IgD-negative memory B cell (primary cell): ENCODE measurements around the gene ZCCHC8. TPM values are rescaled to one million over a fixed set of nuclear protein-coding genes. Genes with fewer than 3 reads are reported as not detected.
A peak's percentile ranks its signal among the peaks of the same experiment; 100 is the strongest.
"Not testable (repeated sequence)": the region's sequence is repeated elsewhere in the genome, so short reads cannot be mapped to it uniquely, and the experiment has no call there.

Experiments
- H3K27ac Mint-ChIP-seq, 3 donors: one replicate each; pipeline ENCODE4 v1.8.0; 2020 to 2022; ENCODE audit warnings: mild to moderate bottlenecking in 3 of 3, mixed read lengths in 3 of 3, moderate library complexity in 1 of 3
- H3K27me3 Mint-ChIP-seq: one replicate; pipeline ENCODE4 v1.8.0; 2021; ENCODE audit warnings: mixed read lengths
- H3K36me3 Mint-ChIP-seq: one replicate; pipeline ENCODE4 v1.8.0; 2020; ENCODE audit warnings: mild to moderate bottlenecking, mixed read lengths
- H3K4me1 Mint-ChIP-seq, 3 donors: one replicate each; pipeline ENCODE4 v1.8.0; 2020 to 2022; ENCODE audit warnings: mixed read lengths in 3 of 3, mild to moderate bottlenecking in 1 of 3
- H3K4me3 Mint-ChIP-seq, 4 donors: one replicate each; pipeline ENCODE4 v1.8.0; 2020 to 2022; ENCODE audit warnings: mild to moderate bottlenecking in 4 of 4, mixed read lengths in 4 of 4, moderate library complexity in 3 of 4
- H3K9me3 Mint-ChIP-seq, 3 donors: one replicate each; pipeline ENCODE4 v1.8.0; 2020 to 2021; ENCODE audit warnings: mixed read lengths in 3 of 3, mild to moderate bottlenecking in 1 of 3
- polyA plus RNA-seq: library from polyadenylated mRNA; unstranded; fragments of 300-500 nt; fragmentation: Illumina TruSeq; gene quantifications from one replicate; pipeline ENCODE4 v1.2.3, GENCODE V29; 2021

Gene ZCCHC8
- polyA plus RNA-seq, 1 donor from 2014 or later: 13.6 TPM

DNA sequence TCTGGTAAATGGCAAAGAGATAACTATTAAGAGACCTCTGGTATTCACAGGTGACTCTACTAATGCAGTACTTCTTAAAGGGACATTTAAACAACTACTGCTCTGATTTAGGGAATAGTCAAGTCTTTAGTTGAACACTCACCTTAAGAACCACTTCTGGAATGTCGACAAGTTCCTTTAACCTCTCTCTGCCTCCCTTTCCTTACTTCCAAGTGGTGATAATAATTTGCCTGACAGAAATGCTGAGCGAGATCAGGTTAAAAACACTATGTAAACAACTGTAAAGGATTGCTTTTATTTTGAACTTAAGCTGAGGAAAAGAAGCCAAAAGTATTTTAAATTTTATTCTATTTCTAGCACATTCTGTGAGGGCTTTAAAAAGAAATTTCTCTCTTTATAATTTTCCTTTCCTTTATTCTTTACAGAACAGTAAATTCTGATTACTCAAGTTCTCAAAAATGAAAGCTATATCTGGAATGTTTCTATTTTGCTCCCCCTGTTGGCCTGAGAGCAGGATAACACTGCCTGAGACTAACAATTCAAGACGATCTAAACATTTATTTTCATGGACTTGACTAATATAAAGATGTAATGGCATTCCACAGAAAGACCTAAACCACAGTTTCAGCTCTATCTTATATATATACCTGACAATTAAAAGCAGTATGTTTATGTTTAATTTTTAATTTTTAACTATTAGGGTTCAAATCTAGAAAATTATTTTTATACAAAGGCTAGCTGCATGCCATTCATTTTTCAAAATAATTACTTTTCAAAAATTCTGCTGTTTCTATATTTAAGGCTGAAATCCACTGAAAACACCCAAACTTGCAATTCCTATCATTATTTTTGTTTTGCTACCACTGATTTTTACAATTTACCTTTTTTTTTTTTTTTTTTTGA is 29.2 kb downstream of the ZCCHC8 start:
- Mint-ChIP-seq H3K4me3 (no peak overlapping the region), H3K36me3 (peaks cover 3% of the 10 kb centered on the region), H3K27ac (no peak overlapping the region), H3K27me3 (no peaks in the 10 kb centered on the region), H3K9me3 (no peaks in the 10 kb centered on the region), H3K4me1 (peaks cover 0 to 3% (median 0%) of the 10 kb centered on the region in 3 donors)

- H3K27ac Mint-ChIP-seq, H3K27me3 Mint-ChIP-seq, H3K36me3 Mint-ChIP-seq, H3K9me3 Mint-ChIP-seq, H3K4me1 Mint-ChIP-seq, H3K4me3 Mint-ChIP-seq: not testable (repeated sequence)
These were observed 30.2 kb downstream of the ZCCHC8 start for GRCh38 chr12:122470576-122470975.

GRCh38 chr12:122469856-122470255 is 30.9 kb downstream of the ZCCHC8 start:
- H3K36me3 Mint-ChIP-seq, H3K4me1 Mint-ChIP-seq, H3K27ac Mint-ChIP-seq, H3K4me3 Mint-ChIP-seq, H3K9me3 Mint-ChIP-seq, H3K27me3 Mint-ChIP-seq: not testable (repeated sequence)

DNA sequence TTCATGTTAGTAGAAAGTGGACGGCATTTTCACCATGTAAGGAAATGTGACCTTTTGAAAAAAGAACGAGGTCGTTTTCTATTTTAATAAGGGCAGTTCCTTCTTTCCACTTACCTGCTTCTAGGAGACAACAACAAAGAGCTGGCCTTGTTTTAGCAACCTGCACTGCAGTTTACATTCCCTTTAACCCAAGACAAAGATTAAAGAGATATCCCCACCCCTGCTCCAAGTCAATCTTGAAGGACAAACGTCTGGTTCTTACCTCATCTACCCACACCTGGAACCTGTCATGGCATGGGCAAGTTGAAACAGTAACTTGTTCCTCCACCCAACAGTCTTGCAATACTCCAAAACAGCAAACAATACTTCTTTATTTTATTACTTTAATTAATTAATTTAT is 32.7 kb downstream of the ZCCHC8 start:
- no peak overlapping the region for H3K27ac Mint-ChIP-seq
- H3K36me3 Mint-ChIP-seq: no peaks in the 10 kb centered on the region
- H3K4me3 Mint-ChIP-seq: no peak overlapping the region
- H3K9me3 Mint-ChIP-seq: no peaks in the 10 kb centered on the region
- no peaks in the 10 kb centered on the region for H3K27me3 Mint-ChIP-seq
- peaks cover 0 to 3% (median 0%) of the 10 kb centered on the region in 3 donors for H3K4me1 Mint-ChIP-seq

- H3K4me3 Mint-ChIP-seq, H3K27me3 Mint-ChIP-seq, H3K4me1 Mint-ChIP-seq, H3K27ac Mint-ChIP-seq, H3K9me3 Mint-ChIP-seq, H3K36me3 Mint-ChIP-seq: not testable (repeated sequence)
These were observed 36.3 kb downstream of the ZCCHC8 start for GRCh38 chr12:122464317-122465042.

DNA sequence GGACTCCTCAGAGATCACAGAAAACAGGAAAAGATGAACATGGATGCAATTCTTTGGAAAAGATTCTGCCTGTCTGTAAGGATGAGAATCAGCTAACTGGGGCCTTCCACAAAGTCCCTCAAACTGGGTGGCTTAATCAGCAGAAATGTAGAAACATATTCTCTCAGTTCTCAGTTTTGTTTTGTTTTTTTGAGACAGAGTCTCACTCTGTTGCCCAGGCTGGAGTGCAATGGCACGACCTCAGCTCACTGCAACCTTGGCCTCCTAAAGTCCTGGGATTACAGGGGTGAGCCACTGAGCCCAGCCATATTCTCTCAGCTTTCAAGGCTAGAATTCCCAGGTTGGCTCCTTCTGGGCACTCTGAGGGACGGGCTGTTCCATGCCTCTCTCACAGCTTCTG is 40.1 kb downstream of the ZCCHC8 start:
- no peak overlapping the region for H3K4me3 Mint-ChIP-seq
- H3K27me3 Mint-ChIP-seq: no peaks in the 10 kb centered on the region
- H3K9me3 Mint-ChIP-seq: no peaks in the 10 kb centered on the region
- no peak overlapping the region for H3K27ac Mint-ChIP-seq
- no peaks in the 10 kb centered on the region for H3K36me3 Mint-ChIP-seq
- H3K4me1 Mint-ChIP-seq: peaks cover 5 to 10% (median 5%) of the 10 kb centered on the region in 3 donors

GRCh38 chr12:122460061-122460460 is 40.7 kb downstream of the ZCCHC8 start:
- peaks cover 5 to 10% (median 5%) of the 10 kb centered on the region in 3 donors for H3K4me1 Mint-ChIP-seq
- H3K27ac Mint-ChIP-seq: no peak overlapping the region
- H3K4me3 Mint-ChIP-seq: no peak overlapping the region
- no peaks in the 10 kb centered on the region for H3K9me3 Mint-ChIP-seq
- H3K27me3 Mint-ChIP-seq: no peaks in the 10 kb centered on the region
- no peaks in the 10 kb centered on the region for H3K36me3 Mint-ChIP-seq

DNA sequence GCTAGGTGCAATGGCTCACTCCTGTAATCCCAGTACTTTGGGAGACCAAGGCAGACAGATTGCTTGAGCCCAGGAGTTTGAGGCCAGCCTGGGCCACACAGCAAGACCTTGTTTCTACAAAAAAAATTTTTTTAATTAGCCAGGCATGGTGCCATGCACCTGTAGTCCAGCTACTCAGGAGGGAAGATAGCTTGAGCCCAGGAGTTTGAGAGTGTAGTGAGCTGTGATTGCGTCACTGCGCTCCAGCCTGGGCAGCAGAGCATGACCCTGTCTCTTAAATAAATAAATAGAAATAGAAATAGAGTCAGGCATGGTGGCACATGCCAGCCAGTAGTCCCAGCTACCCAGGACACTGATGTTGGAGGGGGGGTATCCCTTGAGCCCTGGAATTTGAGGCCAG is 41.5 kb downstream of the ZCCHC8 start:
- Mint-ChIP-seq H3K4me1 (peaks cover 5 to 10% (median 8%) of the 10 kb centered on the region in 3 donors), H3K4me3 (no peak overlapping the region), H3K27ac (peak overlapping the region in 1 of 3 donors; percentile 39), H3K27me3 (no peaks in the 10 kb centered on the region), H3K36me3 (no peaks in the 10 kb centered on the region), H3K9me3 (no peaks in the 10 kb centered on the region)

GRCh38 chr12:122458105-122459035 is 42.4 kb downstream of the ZCCHC8 start:
- peak overlapping the region in 2 of 4 donors; percentile 30 to 37 for H3K4me3 Mint-ChIP-seq
- H3K27me3 Mint-ChIP-seq: no peaks in the 10 kb centered on the region
- peaks cover 7 to 16% (median 10%) of the 10 kb centered on the region in 3 donors for H3K4me1 Mint-ChIP-seq
- H3K9me3 Mint-ChIP-seq: no peaks in the 10 kb centered on the region
- H3K27ac Mint-ChIP-seq: peak overlapping the region in 1 of 3 donors; percentile 4
- no peaks in the 10 kb centered on the region for H3K36me3 Mint-ChIP-seq

GRCh38 chr12:122457627-122458026 is 43.1 kb downstream of the ZCCHC8 start:
- Mint-ChIP-seq H3K4me3 (no peak overlapping the region), H3K9me3 (no peaks in the 10 kb centered on the region), H3K4me1 (peaks cover 13 to 23% (median 16%) of the 10 kb centered on the region in 3 donors), H3K27me3 (no peaks in the 10 kb centered on the region), H3K27ac (peak overlapping the region in 2 of 3 donors; percentile 4 to 39), H3K36me3 (no peaks in the 10 kb centered on the region)

DNA sequence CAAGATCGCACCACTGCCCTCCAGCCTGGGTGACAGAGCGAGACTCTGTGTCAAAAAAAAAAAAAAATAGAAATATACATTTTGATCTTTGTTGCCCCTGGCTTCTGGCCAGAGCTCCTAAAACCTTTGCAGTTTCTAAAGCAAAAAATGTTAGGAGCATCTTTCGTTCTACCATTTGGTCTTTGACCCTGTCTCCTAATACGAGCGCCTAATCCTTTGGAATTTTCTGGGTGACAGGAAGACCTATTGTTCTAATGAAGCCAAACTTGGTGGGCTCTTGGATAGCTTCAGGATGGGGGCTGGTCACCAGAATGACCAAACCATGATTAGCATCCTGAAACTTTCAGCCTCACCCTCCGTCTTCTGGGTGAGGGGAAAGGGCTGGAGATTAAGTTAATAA is 46.0 kb downstream of the ZCCHC8 start:
- H3K4me3 Mint-ChIP-seq: no peak overlapping the region
- peaks cover 13 to 26% (median 16%) of the 10 kb centered on the region in 3 donors for H3K4me1 Mint-ChIP-seq
- H3K36me3 Mint-ChIP-seq: no peaks in the 10 kb centered on the region
- peak overlapping the region in 1 of 3 donors; percentile 10 for H3K27ac Mint-ChIP-seq
- no peaks in the 10 kb centered on the region for H3K9me3 Mint-ChIP-seq
- no peaks in the 10 kb centered on the region for H3K27me3 Mint-ChIP-seq

GRCh38 chr12:122454250-122454721 is 46.4 kb downstream of the ZCCHC8 start:
- H3K4me1 Mint-ChIP-seq: peaks cover 13 to 26% (median 16%) of the 10 kb centered on the region in 3 donors
- H3K27me3 Mint-ChIP-seq: no peaks in the 10 kb centered on the region
- no peaks in the 10 kb centered on the region for H3K9me3 Mint-ChIP-seq
- peak overlapping the region in 2 of 3 donors; percentile 64 to 99 for H3K27ac Mint-ChIP-seq
- no peaks in the 10 kb centered on the region for H3K36me3 Mint-ChIP-seq
- peak overlapping the region in 1 of 4 donors; percentile 5 for H3K4me3 Mint-ChIP-seq

GRCh38 chr12:122452701-122453285 is 47.9 kb downstream of the ZCCHC8 start:
- Mint-ChIP-seq H3K4me3 (peak overlapping the region in 2 of 4 donors; percentile 7 to 8), H3K4me1 (peaks cover 13 to 24% (median 16%) of the 10 kb centered on the region in 3 donors), H3K9me3 (no peaks in the 10 kb centered on the region), H3K27me3 (no peaks in the 10 kb centered on the region), H3K27ac (peak overlapping the region; percentile 64 to 99 (median 95)), H3K36me3 (no peaks in the 10 kb centered on the region)

DNA sequence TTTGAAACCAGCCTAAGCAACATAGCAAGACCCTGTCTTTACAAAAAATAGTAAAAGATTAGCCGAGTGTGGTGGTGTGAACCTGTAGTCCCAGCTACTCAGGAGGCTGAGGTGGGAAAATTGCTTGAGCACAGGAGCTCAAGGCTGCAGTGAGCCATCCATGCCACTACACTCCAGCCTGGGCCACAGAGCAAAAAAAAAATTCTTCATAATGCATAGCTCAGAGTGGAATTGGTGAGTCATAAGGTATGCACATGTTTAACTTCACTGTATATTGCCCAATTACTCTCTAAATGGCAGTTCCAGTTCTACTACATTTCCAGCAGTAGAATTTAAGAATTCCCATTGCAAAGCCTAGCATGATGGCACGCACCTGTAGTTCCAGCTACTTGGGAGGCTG is 51.4 kb downstream of the ZCCHC8 start:
- Mint-ChIP-seq H3K4me1 (peaks cover 8 to 16% (median 8%) of the 10 kb centered on the region in 3 donors), H3K9me3 (no peaks in the 10 kb centered on the region), H3K27me3 (no peaks in the 10 kb centered on the region), H3K27ac (no peak overlapping the region), H3K4me3 (no peak overlapping the region), H3K36me3 (no peaks in the 10 kb centered on the region)
